Activated CD8-positive, alpha-beta T cell treated with anti-CD3 and anti-CD28 coated beads, Interleukin-2, amount 10 ng/mL, durations not matched to agents 7 days and 5 days (primary cell): ENCODE measurements around the gene ACTR1A. TPM values are rescaled to one million over a fixed set of nuclear protein-coding genes. Genes with fewer than 3 reads are reported as not detected.
"Not testable (repeated sequence)": the region's sequence is repeated elsewhere in the genome, so short reads cannot be mapped to it uniquely, and the experiment has no call there.

Experiments used
- ATAC-seq: fragments of 150-1000 bp; cut with Tn5 transposase; one replicate; pipeline ENCODE4 v1.10.0; 2021; ENCODE audit warnings: moderate library complexity
- CTCF ChIA-PET: fragments of 350-600 bp; sonication (Branson Sonifier 250); formaldehyde crosslinking; loops from one replicate; lab custom pipeline; 2021; ENCODE audit warnings: antibody characterized with exemption; lab: Charles Lee
- POLR2A ChIA-PET: fragments of 350-600 bp; sonication (Branson Sonifier 250); formaldehyde crosslinking; loops from one replicate; lab custom pipeline; 2021; ENCODE audit warnings: antibody characterized with exemption; lab: Charles Lee
- DNase-seq: peaks from one replicate; pipeline ENCODE4 v3.0.0-alpha.2; 2020
- H3K27ac Mint-ChIP-seq: one replicate; pipeline ENCODE4 v1.8.0; 2021; ENCODE audit warnings: mild to moderate bottlenecking, mixed read lengths
- H3K27me3 Mint-ChIP-seq: one replicate; pipeline ENCODE4 v1.8.0; 2021; ENCODE audit warnings: low read depth, mixed read lengths
- H3K36me3 Mint-ChIP-seq: one replicate; pipeline ENCODE4 v1.8.0; 2021; ENCODE audit warnings: low read depth, mixed read lengths
- H3K4me1 Mint-ChIP-seq: one replicate; pipeline ENCODE4 v1.8.0; 2021; ENCODE audit warnings: low read depth, mixed read lengths
- H3K4me3 Mint-ChIP-seq: one replicate; pipeline ENCODE4 v1.8.0; 2021; ENCODE audit warnings: mild to moderate bottlenecking, mixed read lengths
- H3K9me3 Mint-ChIP-seq: one replicate; pipeline ENCODE4 v1.8.0; 2022; ENCODE audit warnings: mixed read lengths; ENCODE audit not compliant: insufficient read depth
- total RNA-seq, 2 experiments: library from RNA; stranded (reverse); gene quantifications; one replicate each; pipeline ENCODE4 v1.2.3, GENCODE V29; 2021

The ACTR1A gene
- total RNA-seq, 2 experiments from 2014 or later: 72.7 to 75.8 TPM

- Mint-ChIP-seq H3K4me1 (peaks cover 28% of the 10 kb centered on the region), H3K27ac (no peak overlapping the region), H3K9me3 (no peaks in the 10 kb centered on the region), H3K4me3 (no peak overlapping the region), H3K36me3 (peaks cover 21% of the 10 kb centered on the region), H3K27me3 (no peaks in the 10 kb centered on the region)
- ATAC-seq (no peak), DNase-seq (no peak)
- CTCF ChIA-PET: interaction anchor here (1.0 to 7.9 kb wide), 6 partner anchors 11 to 269 kb away, joined by 3 to 142 read pairs (median 10); no protein-coding TSS in a partner anchor
- POLR2A ChIA-PET: interaction anchor here (0.6 to 1.1 kb wide), 2 partner anchors 51 to 66 kb away, joined by 3 to 4 read pairs; no protein-coding TSS in a partner anchor
These were observed 1.1 kb downstream of the ACTR1A start for GRCh38 chr10:102501201-102502028.

- not testable (repeated sequence) for ATAC-seq, H3K9me3 Mint-ChIP-seq, H3K27me3 Mint-ChIP-seq, DNase-seq, H3K4me3 Mint-ChIP-seq, H3K27ac Mint-ChIP-seq
- CTCF ChIA-PET: interaction anchor here (1.0 to 7.9 kb wide), 3 partner anchors 21 to 80 kb away, joined by 3 to 142 read pairs (median 5); no protein-coding TSS in a partner anchor
- Mint-ChIP-seq H3K36me3 (peaks cover 18% of the 10 kb centered on the region), H3K4me1 (peaks cover 28% of the 10 kb centered on the region)
- POLR2A ChIA-PET: interaction anchor here (0.6 kb wide), 1 partner anchor 65 kb away, joined by 3 read pairs; no protein-coding TSS in a partner anchor
These were observed 1.8 kb downstream of the ACTR1A start for GRCh38 chr10:102500686-102501085.

GRCh38 chr10:102499356-102499755 is 3.2 kb downstream of the ACTR1A start:
- Mint-ChIP-seq H3K4me1 (peaks cover 16% of the 10 kb centered on the region), H3K27me3 (no peaks in the 10 kb centered on the region), H3K36me3 (peaks cover 11% of the 10 kb centered on the region), H3K4me3 (no peak overlapping the region), H3K9me3 (no peaks in the 10 kb centered on the region), H3K27ac (no peak overlapping the region)
- ChIA-PET CTCF (interaction anchor here (2.2 kb wide), 1 partner anchor 20 kb away, joined by 7 read pairs; no protein-coding TSS in a partner anchor), POLR2A (no interaction called here)
- ATAC-seq: no peak
- no peak for DNase-seq

GRCh38 chr10:102497545-102497944 is 5.0 kb downstream of the ACTR1A start:
- DNase-seq: no peak
- ChIA-PET POLR2A (no interaction called here), CTCF (interaction anchor here (1.0 to 2.8 kb wide), 5 partner anchors 18 to 328 kb away, joined by 3 to 13 read pairs (median 4); no protein-coding TSS in a partner anchor)
- peaks cover 15% of the 10 kb centered on the region for H3K36me3 Mint-ChIP-seq
- no peaks in the 10 kb centered on the region for H3K9me3 Mint-ChIP-seq
- H3K27me3 Mint-ChIP-seq: no peaks in the 10 kb centered on the region
- H3K4me1 Mint-ChIP-seq: peaks cover 22% of the 10 kb centered on the region
- H3K4me3 Mint-ChIP-seq: no peak overlapping the region
- no peak for ATAC-seq
- H3K27ac Mint-ChIP-seq: no peak overlapping the region

- POLR2A ChIA-PET: no interaction called here
- Mint-ChIP-seq H3K9me3 (no peaks in the 10 kb centered on the region), H3K4me1 (peaks cover 15% of the 10 kb centered on the region), H3K36me3 (peaks cover 17% of the 10 kb centered on the region), H3K27me3 (no peaks in the 10 kb centered on the region), H3K27ac (peak overlapping the region; percentile 47), H3K4me3 (no peak overlapping the region)
- ATAC-seq (no peak), DNase-seq (no peak)
- CTCF ChIA-PET: no interaction called here
These were observed 8.7 kb downstream of the ACTR1A start for GRCh38 chr10:102493771-102494170.

- Mint-ChIP-seq H3K27ac (peak overlapping the region; percentile 47), H3K4me1 (peaks cover 11% of the 10 kb centered on the region), H3K4me3 (no peak overlapping the region), H3K36me3 (peaks cover 17% of the 10 kb centered on the region), H3K27me3 (no peaks in the 10 kb centered on the region), H3K9me3 (no peaks in the 10 kb centered on the region)
- ATAC-seq: no peak
- ChIA-PET CTCF (no interaction called here), POLR2A (no interaction called here)
- no peak for DNase-seq
These were observed 9.5 kb downstream of the ACTR1A start for GRCh38 chr10:102492983-102493382.

DNA sequence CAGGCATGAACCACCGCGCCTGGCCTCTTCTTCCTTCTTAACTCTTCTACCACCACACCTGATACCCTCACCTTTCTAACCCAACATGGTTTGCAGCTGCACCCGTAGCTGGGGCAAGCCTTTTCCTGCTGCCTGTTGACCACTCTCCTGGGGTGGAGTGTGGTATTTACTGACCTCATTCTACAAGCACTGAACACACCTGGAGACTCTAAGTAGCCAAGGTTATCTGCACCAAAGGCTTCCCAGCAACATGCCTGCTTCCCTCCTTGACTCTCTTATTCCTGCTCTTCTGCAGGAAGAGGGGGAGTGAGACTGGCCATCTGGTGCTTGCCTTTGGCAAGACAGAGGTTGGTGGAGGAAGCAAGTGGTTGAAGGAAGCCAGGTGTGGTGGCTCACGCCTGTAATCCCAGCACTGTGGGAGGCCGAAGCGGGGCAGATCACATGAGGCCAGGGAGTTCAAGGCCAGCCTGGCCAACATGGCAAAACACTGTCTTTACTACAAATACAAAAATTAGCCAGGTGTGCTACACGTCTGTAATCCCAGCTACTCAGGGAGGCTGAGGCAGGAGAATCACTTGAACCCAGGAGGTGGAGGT is 10.1 kb downstream of the ACTR1A start:
- Mint-ChIP-seq H3K9me3 (no peaks in the 10 kb centered on the region), H3K27me3 (no peaks in the 10 kb centered on the region), H3K4me1 (peaks cover 9% of the 10 kb centered on the region), H3K4me3 (no peak overlapping the region), H3K36me3 (peaks cover 20% of the 10 kb centered on the region), H3K27ac (peak overlapping the region; percentile 71)
- CTCF ChIA-PET: no interaction called here
- POLR2A ChIA-PET: no interaction called here
- ATAC-seq (no peak), DNase-seq (no peak)

DNA sequence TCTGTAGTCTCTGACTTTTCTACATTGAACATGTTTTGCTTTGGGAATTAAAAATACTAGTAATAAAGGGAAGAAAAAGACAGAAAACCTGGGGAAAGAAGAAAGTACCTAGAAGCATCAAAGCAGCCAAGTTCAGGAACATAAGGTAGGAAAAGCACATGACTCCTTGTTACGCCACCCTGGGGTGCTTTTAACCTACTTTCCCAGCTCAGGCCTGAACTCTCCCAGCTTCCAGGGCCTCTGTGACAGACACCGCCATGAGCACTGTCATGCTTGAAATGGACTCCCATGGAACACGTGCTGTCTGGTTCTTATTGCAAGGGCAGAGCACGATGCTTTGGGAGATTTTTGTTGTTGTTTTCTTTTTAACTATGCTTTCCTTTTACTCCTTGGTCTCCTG is 11.4 kb downstream of the ACTR1A start:
- DNase-seq (no peak), ATAC-seq (no peak)
- ChIA-PET CTCF (no interaction called here), POLR2A (no interaction called here)
- no peaks in the 10 kb centered on the region for H3K9me3 Mint-ChIP-seq
- H3K36me3 Mint-ChIP-seq: peaks cover 26% of the 10 kb centered on the region
- peaks cover 9% of the 10 kb centered on the region for H3K4me1 Mint-ChIP-seq
- H3K27ac Mint-ChIP-seq: no peak overlapping the region
- H3K27me3 Mint-ChIP-seq: no peaks in the 10 kb centered on the region
- no peak overlapping the region for H3K4me3 Mint-ChIP-seq

DNA sequence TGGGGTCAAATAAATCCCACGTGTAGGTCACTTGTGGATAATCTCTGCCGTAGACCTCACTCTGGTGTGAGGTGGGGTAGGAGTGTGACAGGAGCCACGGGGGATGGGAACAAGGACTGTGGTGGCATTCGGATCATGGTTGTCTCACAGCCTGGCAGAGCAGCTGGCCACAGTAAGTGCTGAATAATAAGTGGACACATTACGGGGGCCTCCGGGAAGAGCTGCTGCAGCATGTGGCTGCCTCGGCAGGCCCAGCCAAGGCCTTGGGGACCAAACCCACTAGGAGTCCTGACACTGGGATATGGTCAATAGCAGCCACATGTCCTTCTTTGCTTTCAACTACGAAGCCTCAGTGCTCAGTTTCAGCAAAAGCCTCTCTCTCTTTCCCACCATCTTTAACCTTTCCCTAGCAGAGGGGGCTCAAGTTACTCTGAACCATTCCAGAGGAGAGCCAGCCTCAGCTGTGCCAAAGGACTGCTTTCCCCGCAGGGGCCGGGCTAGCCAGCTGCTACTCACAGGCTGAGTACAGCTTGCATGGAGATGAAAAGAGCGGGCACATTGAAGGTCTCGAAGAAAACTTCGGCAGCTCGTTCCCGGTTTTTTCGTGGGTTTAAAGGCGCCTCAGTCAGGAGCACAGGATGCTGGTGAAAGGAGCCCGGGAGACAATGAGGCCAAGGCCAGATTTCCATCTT is 17.3 kb downstream of the ACTR1A start:
- POLR2A ChIA-PET: no interaction called here
- ATAC-seq (no peak), DNase-seq (no peak)
- Mint-ChIP-seq H3K4me3 (no peak overlapping the region), H3K36me3 (peaks cover 56% of the 10 kb centered on the region), H3K27me3 (no peaks in the 10 kb centered on the region), H3K9me3 (no peaks in the 10 kb centered on the region), H3K27ac (no peak overlapping the region), H3K4me1 (no peaks in the 10 kb centered on the region)
- CTCF ChIA-PET: interaction anchor here (0.6 to 1.7 kb wide), 2 partner anchors 19 to 91 kb away, joined by 3 to 4 read pairs; partner anchors contain the start of gene SUFU

- H3K9me3 Mint-ChIP-seq: no peaks in the 10 kb centered on the region
- ChIA-PET POLR2A (interaction anchor here (0.7 kb wide), 1 partner anchor 63 kb away, joined by 3 read pairs; no protein-coding TSS in a partner anchor), CTCF (interaction anchor here (1.7 to 3.0 kb wide), 3 partner anchors 90 to 315 kb away, joined by 4 to 13 read pairs (median 5); no protein-coding TSS in a partner anchor)
- H3K4me1 Mint-ChIP-seq: peaks cover 2% of the 10 kb centered on the region
- no peak overlapping the region for H3K4me3 Mint-ChIP-seq
- no peak for DNase-seq
- H3K27ac Mint-ChIP-seq: no peak overlapping the region
- no peak for ATAC-seq
- H3K36me3 Mint-ChIP-seq: peaks cover 59% of the 10 kb centered on the region
- no peaks in the 10 kb centered on the region for H3K27me3 Mint-ChIP-seq
These were observed 18.5 kb downstream of the ACTR1A start for GRCh38 chr10:102484021-102484420.

- Mint-ChIP-seq H3K4me3 (no peak overlapping the region), H3K4me1 (peaks cover 13% of the 10 kb centered on the region), H3K27me3 (no peaks in the 10 kb centered on the region), H3K27ac (no peak overlapping the region), H3K36me3 (peaks cover 50% of the 10 kb centered on the region), H3K9me3 (no peaks in the 10 kb centered on the region)
- ChIA-PET POLR2A (interaction anchor here (0.6 kb wide), 1 partner anchor 359 kb away, joined by 3 read pairs; no protein-coding TSS in a partner anchor), CTCF (interaction anchor here (1.2 to 3.0 kb wide), 12 partner anchors 18 to 253 kb away, joined by 3 to 30 read pairs (median 10); partner anchors contain the start of genes CUEDC2 and FBXL15)
- no peak for ATAC-seq
- no peak for DNase-seq
These were observed 22.1 kb downstream of the ACTR1A start for GRCh38 chr10:102480396-102480795.
